Liver (tissue), 3 donors: ENCODE results near the gene CDK11B.

Experiments used
- EGR1 ChIP-seq, 2 donors: IDR thresholded peaks; 2 replicates each; pipeline ENCODE4 v1.6.1; 2016 to 2018; ENCODE audit warnings: antibody characterized with exemption in 2 of 2, low read depth in 2 of 2
- JUND ChIP-seq, 2 donors: IDR thresholded peaks; 2 replicates each; pipeline ENCODE4 v1.6.1; 2016; ENCODE audit warnings: antibody characterized with exemption in 2 of 2
- NR2F2 ChIP-seq: IDR thresholded peaks from 2 replicates; pipeline ENCODE4 v1.6.1; 2016; ENCODE audit warnings: antibody characterized with exemption
- RAD21 ChIP-seq, 2 donors: IDR thresholded peaks; 2 replicates each; pipeline ENCODE4 v1.6.1; 2016; ENCODE audit warnings: antibody characterized with exemption in 2 of 2, mild to moderate bottlenecking in 2 of 2
- RXRA ChIP-seq, 2 donors: IDR thresholded peaks; 2 replicates each; pipeline ENCODE4 v1.6.1; 2017 to 2018; ENCODE audit warnings: antibody characterized with exemption in 2 of 2, mild to moderate bottlenecking in 1 of 2
- YY1 ChIP-seq: IDR thresholded peaks from 2 replicates; pipeline ENCODE4 v1.6.1; 2016; ENCODE audit warnings: antibody characterized with exemption, mild to moderate bottlenecking
- TF ChIP-seq, protein P1 (sequence below): fragments of 150-350 bp; IDR thresholded peaks from 2 replicates; pipeline ENCODE4 v1.5.1; 2017; ENCODE audit warnings: improper control_type of control experiment, low read depth, low read length; ENCODE audit not compliant: missing input control
- TF ChIP-seq, protein P2 (sequence below): IDR thresholded peaks from 2 replicates; pipeline ENCODE4 v1.6.1; 2016; ENCODE audit warnings: antibody characterized with exemption
- TF ChIP-seq, protein P3 (sequence below): IDR thresholded peaks from 2 replicates; pipeline ENCODE4 v1.6.1; 2016; ENCODE audit warnings: antibody characterized with exemption
- TF ChIP-seq, protein P4 (sequence below): IDR thresholded peaks from 2 replicates; pipeline ENCODE4 v1.6.1; 2016; ENCODE audit warnings: antibody characterized with exemption, mild to moderate bottlenecking
- donor health status: healthy.
- donor health status: healthy.

DNA sequence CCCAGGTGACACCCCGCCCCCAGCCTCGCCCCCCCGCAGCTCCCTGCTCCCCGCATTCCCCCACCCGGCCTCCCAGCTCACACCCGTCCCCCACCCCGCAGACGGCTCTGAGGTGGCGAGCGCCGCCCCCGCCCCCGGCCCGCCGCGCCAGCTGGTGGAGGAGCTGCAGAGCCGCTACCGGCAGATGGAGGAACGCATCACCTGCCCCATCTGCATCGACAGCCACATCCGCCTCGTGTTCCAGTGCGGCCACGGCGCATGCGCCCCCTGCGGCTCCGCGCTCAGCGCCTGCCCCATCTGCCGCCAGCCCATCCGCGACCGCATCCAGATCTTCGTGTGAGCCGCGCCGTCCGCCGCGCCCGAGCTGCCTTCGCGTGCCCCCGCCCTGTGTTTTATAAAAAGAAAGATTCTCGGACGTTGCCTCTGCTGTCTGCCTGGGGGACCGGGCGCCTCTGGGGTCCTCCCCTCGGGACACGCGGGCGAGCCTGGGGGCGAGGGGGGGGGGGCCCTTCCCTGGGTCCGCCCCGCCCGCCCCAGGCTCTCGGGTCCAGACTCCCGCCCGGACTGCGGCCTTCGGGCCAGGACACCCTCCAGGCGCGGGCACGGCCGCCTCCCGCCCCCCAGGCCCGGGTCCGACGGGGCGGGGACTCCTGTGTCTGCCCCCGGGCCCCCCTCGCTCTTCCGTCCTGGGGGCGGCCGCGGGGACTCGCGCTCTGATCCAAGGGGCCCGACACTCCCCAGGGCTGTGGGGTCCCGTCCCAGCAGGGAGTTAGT lies 28.4 kb downstream of the CDK11B start:
- no peak for TF ChIP-seq RXRA (IDR thresholded peaks at IDR 0.05)
- TF ChIP-seq, protein P1, sequence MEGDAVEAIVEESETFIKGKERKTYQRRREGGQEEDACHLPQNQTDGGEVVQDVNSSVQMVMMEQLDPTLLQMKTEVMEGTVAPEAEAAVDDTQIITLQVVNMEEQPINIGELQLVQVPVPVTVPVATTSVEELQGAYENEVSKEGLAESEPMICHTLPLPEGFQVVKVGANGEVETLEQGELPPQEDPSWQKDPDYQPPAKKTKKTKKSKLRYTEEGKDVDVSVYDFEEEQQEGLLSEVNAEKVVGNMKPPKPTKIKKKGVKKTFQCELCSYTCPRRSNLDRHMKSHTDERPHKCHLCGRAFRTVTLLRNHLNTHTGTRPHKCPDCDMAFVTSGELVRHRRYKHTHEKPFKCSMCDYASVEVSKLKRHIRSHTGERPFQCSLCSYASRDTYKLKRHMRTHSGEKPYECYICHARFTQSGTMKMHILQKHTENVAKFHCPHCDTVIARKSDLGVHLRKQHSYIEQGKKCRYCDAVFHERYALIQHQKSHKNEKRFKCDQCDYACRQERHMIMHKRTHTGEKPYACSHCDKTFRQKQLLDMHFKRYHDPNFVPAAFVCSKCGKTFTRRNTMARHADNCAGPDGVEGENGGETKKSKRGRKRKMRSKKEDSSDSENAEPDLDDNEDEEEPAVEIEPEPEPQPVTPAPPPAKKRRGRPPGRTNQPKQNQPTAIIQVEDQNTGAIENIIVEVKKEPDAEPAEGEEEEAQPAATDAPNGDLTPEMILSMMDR, result no peak
- TF ChIP-seq YY1, result no peak
- TF ChIP-seq NR2F2, result no peak
- TF ChIP-seq, protein P2, sequence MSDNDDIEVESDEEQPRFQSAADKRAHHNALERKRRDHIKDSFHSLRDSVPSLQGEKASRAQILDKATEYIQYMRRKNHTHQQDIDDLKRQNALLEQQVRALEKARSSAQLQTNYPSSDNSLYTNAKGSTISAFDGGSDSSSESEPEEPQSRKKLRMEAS, result no peak
- TF ChIP-seq, protein P3, sequence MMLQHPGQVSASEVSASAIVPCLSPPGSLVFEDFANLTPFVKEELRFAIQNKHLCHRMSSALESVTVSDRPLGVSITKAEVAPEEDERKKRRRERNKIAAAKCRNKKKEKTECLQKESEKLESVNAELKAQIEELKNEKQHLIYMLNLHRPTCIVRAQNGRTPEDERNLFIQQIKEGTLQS, result no peak
- TF ChIP-seq, protein P4, sequence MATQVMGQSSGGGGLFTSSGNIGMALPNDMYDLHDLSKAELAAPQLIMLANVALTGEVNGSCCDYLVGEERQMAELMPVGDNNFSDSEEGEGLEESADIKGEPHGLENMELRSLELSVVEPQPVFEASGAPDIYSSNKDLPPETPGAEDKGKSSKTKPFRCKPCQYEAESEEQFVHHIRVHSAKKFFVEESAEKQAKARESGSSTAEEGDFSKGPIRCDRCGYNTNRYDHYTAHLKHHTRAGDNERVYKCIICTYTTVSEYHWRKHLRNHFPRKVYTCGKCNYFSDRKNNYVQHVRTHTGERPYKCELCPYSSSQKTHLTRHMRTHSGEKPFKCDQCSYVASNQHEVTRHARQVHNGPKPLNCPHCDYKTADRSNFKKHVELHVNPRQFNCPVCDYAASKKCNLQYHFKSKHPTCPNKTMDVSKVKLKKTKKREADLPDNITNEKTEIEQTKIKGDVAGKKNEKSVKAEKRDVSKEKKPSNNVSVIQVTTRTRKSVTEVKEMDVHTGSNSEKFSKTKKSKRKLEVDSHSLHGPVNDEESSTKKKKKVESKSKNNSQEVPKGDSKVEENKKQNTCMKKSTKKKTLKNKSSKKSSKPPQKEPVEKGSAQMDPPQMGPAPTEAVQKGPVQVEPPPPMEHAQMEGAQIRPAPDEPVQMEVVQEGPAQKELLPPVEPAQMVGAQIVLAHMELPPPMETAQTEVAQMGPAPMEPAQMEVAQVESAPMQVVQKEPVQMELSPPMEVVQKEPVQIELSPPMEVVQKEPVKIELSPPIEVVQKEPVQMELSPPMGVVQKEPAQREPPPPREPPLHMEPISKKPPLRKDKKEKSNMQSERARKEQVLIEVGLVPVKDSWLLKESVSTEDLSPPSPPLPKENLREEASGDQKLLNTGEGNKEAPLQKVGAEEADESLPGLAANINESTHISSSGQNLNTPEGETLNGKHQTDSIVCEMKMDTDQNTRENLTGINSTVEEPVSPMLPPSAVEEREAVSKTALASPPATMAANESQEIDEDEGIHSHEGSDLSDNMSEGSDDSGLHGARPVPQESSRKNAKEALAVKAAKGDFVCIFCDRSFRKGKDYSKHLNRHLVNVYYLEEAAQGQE, result no peak
- no peak for TF ChIP-seq EGR1 (IDR thresholded peaks at IDR 0.05; ENCODE audit: low read depth in 2 of 2)
- TF ChIP-seq JUND (IDR thresholded peaks at IDR 0.05), result no peak
- TF ChIP-seq RAD21 (IDR thresholded peaks at IDR 0.05), result no peak
